GM19455 (cell line): ENCODE measurements around the gene RPS19.
"Not testable (repeated sequence)": the region's sequence is repeated elsewhere in the genome, so short reads cannot be mapped to it uniquely, and the experiment has no call there.

ENCODE experiments used
- ATAC-seq: cut with Tn5 transposase; IDR thresholded peaks from one replicate; pipeline ENCODE4 v1.9.1; 2021; ENCODE audit not compliant: unreplicated experiment

The RPS19 gene

DNA sequence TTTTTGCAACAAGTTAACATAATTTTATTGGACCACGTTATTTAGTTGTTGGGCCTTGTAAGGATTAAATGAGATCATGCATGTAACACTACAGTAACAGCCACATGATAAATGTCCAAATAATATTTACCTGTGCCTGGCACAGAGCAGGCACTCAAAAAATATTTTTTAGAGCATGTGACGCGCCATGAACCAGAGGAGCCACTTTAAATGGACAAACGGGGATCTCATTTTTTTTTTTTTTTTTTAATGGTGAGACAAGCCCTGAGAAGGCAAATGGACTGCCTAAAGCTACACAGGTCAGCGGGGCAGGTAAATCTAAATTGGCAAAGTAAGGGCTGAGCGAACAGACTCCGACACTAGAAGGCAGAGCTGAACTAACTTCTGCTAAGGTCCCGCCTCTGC lies 840 bp upstream of the RPS19 start:
- ATAC-seq: no peak

DNA sequence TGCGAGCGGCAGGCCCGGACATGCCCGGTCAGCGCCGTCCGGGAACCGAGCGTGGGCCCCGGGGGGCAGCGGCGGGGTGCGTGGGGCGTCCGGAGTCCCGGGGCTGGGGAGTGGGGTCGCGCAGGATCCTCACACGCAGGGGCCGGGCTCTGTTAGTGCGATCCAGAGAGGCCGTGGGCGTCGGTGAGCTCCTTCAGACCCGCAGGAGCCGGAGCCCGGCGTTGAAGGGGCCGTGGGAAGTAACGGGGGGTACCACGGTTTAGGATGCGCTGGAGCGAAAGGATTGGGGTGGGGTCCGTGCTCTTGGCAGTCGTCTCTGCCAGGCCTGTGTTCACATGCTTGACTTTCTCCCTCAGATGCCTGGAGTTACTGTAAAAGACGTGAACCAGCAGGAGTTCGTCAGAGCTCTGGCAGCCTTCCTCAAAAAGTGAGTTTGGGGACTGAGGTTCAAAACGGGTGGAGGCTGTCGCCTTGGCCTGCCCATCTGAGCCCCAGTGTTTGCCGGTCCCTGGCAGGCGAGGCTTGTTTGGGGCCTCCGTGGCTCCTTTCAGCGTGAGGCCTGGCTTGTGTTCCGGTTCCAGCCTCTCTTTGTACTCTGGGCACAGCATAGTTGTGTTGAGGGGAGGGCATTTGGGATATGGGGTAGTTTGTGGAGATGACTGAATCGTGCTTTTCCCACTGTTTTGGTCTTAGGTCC lies 512 bp downstream of the RPS19 start:
- no peak for ATAC-seq

DNA sequence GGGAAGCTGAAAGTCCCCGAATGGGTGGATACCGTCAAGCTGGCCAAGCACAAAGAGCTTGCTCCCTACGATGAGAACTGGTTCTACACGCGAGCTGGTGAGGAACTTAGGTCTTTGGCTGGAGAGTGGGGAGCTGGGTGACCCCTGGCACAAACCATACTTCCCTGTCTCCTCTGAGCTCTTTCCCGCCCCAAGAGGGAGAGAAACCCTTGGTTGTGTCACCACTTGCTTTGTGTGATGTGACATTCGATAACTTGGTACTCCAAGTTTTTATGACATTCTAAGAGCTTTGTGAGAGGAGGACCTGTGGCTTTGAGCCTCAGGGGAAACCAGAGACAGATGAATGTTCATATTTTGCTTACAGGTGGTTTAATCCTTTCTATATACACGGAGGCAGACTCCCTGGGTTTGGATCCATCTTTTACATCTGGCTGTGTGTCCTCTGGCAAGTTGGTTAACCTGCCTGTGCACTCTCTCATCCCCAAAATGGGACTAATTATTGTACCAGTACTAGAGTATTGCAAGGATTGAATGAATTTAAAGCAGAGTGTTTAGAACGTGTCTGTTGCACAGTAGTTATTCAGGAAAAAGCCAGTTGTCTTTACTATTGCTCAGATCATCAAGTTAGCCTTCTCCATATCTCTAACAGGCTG lies 1.2 kb downstream of the RPS19 start:
- no peak for ATAC-seq

DNA sequence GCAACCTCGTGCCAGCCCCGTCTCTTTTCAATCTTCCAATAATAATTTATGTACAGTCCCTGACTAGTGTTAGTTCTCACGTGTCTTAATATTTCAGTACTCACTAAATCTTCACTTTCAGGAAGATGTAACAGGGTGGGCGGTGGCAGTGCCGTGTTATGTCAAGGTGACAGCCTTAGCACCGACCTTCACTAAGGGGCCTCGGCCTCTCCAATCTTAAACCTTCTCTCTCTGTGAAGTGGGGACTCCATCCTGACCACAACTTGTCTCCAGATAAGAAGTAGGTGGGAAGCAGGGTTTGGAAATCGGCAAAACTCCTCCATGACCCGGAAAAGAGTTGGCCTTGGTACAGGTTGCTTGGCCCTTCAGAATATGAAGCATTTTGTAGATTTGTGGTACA lies 1.8 kb downstream of the RPS19 start:
- no peak for ATAC-seq

DNA sequence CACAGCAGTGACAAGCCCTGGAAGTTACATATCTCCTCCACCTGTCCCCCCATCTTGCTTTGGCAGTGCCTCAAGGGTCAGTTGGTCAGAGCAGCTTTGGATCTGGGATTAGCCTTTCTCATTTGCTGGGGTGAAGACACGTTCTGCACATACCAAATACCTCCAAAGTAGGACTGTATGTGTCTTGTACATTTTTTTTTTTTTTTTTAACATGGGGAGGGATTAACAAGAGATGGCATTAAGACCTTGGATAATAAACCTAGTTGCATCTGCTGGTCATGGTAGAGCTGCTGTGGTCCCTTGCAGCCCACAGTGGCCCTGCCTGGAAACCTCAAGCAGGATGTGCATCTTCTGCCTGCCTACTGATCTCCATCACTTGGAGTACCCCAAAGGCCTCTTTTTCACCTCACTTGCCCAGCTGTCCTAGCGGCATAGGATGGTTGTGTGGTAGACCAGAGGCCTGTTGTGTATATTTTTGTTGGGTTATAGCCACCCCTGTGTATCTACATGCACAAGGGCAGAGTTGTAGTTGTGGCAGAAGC lies 2.5 kb downstream of the RPS19 start:
- ATAC-seq: no peak

DNA sequence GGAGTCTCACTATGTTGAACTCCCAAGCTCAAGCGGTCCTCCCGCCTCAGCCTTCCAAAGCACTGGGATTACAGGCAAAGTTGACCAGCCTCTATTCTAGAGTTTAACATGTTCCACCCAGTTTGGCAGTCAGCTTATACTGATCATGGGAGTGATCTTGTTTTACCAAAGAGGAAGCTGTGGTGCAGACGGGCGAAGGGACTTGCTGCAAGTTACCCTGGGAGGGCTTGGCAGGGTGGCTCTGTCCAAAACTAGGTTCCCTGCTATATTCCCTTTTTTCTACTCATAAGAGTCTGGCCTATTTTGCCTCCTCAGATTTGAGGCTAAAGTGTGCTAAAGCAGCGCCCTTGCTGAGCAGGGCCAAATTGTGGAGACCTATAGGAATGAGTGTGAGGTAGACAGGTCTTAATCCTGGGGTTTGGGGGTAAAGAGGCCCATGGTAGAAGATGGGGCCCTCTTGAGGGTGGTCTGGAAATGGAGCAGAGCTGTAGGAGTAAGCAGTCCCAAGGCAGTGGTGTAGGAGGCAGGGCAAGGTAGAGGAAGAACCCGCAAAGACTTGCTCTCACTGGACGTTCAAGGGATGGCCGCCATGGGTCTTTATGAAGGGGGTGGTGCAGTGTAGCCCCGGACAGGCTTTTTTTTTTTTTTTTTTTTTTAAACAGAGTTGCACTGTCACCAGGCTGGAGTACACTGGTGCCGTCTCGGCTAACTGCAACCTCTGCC lies 3.3 kb downstream of the RPS19 start:
- no peak for ATAC-seq

DNA sequence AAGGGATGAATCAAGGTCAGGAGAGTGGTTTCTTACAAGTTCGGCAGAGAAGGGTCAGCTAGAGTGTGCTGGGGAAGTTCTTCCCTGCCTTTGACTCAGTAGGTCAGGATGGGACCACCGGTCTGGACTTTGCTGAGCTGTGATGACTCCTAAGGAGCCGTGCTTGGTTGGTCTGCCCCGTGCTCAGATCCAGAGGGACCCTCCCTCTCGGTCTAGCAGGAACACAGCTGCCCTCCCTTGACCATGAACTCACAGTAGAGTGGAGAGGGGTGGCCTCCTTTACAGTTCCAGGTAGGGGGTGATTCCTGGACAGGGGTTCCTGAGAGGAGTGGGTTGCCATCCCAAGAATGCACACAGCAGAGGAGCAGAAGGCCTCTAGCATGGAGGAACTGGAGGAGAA lies 4.3 kb downstream of the RPS19 start:
- ATAC-seq: no peak

DNA sequence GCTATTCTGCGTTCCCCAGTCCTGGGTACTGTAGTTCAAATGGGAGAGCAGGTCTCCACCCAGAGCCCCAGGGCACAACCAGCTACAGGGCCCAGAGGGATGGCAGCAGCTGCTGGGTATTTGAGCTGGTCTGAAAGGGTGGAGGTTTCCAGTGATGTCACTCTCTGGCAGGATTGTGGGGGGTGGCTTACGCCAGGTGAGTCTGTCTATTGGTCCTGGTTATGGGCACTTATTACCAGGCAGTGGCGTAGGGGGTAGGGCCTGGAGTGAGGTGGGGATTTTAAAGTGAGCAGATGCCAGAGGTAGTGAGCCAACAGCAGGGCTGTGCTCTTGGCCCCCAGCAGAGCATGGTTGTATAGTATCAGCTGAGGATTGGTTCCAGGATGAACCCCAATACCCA lies 6.2 kb downstream of the RPS19 start:
- ATAC-seq: no peak

DNA sequence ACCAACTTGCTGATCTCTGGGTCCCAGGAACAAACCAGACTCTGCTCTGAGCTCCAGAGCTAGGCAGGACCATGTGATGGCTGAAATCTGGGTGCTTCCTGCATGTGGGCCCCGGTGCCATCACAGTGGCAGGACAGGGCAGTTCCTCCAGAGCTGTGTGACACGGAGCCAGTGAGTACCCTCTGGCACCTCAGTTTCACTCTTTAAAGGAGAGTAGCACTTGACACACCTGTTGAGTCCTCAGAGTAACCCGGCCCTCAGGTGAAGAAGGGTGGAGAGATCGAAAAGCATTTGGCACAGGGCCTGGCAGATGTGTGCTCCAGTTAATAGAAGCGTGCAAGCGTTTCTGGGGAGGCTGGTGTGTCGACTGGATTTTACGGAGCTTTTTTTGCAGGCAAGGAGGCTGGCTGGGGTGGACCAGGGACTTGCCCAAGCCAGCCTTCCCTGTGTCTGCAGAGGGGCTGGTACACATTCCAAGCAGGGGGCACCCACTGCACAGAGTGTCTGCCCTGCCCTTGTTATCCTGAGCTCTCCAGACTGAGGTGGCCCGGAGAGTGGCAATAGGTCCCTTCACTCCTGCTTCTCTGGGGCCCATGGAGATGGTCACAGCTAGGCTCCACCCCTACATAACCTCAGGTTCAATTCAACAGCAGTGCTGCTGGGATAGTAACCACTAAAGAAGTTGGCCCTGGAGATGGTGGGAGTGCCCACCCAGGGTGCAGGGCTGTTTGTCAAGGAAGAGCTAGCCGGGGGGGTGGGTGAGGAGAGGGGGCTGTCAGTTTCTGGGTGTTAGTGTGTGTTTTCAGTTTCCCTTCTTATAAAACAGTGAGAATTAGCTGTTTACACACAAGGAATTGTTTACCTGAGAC lies 8.3 kb downstream of the RPS19 start:
- no peak for ATAC-seq

DNA sequence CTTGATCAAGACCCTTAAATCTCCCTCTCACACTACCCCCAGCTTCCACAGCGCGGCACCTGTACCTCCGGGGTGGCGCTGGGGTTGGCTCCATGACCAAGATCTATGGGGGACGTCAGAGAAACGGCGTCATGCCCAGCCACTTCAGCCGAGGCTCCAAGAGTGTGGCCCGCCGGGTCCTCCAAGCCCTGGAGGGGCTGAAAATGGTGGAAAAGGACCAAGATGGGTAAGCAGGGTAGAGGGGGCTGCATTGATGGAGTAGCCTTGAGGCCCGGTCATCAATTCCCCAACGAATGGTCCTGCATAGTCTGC lies 8.9 kb downstream of the RPS19 start:
- no peak for ATAC-seq

DNA sequence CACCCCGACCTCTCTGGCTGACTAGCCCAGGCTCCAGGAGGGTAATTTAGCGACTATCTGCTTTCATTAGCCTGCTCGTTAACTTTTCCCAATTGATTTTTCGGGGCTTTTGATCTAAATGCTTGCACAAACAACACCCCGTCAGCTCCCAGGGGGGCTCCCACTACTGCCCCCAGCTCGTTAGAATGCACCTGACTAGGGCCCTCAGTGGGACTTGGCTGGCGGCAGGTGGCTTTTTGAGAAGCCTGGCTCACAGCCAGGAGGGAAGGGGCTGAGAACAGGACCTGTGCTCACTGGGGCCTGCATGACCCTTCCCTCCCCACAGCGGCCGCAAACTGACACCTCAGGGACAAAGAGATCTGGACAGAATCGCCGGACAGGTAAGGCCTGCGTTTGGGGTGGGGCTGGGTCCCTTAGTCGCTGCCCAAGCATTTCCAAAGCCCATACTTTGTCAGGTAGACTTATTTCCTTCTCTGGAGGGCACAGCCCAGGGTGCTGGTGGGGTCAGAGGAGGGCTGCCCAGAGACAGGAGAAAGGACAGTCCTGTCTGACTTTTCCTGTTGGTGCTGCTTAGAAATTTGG lies 9.4 kb downstream of the RPS19 start:
- no peak for ATAC-seq

DNA sequence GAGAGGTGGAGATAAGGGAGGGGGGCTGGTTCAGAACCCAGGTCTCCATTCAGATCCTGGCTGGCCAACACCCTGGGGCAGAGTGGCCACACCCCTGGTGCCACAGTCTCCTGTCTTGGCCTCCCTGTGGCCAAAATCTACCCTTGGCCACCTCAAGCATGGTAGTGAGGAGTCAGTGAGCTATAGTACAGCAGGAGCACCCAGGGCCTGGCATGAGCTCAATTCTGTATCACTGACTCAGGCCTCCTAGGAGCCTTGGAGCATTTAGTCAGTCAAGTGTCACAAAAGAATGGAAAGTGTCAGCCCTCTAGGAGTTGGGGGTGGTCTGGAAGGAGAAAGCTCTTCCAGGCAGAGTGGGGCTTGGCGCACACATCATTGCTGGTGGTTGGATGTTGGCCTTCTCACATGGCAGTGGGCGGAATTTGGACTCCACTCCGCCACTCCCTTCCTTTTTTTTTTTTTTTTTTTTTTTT lies 10.4 kb downstream of the RPS19 start:
- no peak for ATAC-seq

DNA sequence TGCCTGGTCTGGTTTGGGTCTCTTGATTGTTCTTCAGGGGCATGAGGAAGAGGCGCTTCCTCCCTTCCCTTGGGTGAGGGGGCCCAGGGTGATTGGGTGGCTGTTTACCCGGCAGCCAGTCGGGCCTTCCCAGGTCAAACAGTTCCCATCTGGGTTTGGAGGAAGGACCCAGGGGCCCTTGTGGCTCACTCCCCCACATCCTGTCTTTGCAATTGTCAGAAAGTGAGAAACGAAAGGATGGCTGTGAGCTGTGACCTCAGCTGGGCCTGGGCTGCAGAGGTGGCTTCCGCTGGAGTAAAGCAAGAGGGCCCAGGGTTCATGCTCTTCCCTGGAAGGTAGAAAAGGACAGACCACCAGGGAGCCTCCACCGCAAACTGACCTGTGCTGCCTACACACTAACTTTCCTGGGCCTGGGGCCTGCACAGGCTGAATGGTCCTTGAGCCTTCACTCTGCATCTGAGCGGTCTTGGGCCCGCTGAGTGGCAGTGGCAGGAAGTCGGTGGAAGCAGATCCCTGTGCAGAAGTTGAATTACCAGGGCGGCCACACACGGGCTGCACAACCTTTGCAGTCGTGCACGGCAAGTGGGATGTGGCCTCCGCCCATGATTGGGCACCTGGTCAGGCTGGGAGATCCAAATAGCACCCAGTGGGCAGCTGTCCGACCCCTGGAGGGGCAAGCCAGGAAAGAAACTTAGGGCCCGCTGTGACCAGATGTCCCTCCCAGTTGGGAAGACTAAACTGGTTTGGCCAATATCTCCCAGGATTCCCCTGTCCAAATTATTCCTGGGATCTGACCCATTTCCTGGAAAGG lies 11.7 kb downstream of the RPS19 start:
- no peak for ATAC-seq

DNA sequence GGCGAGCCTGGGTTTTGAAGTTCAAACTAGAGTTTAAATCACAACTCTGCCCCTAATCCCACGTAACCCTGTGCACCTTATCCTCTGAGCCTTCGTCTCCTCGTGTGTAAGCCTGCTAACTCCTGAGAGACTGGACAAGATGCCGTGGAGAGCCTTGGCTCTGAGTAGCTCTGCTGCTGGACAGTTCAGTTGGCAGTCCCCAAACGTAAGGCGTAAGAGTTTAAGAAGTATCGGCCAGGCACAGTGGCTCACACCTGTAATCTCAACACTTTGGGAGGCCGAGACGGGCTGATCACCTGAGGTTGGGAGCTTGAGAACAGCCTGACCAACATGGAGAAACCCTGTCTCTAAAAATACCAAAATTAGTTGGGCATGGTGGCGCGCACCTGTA lies 12.3 kb downstream of the RPS19 start:
- no peak for ATAC-seq

DNA sequence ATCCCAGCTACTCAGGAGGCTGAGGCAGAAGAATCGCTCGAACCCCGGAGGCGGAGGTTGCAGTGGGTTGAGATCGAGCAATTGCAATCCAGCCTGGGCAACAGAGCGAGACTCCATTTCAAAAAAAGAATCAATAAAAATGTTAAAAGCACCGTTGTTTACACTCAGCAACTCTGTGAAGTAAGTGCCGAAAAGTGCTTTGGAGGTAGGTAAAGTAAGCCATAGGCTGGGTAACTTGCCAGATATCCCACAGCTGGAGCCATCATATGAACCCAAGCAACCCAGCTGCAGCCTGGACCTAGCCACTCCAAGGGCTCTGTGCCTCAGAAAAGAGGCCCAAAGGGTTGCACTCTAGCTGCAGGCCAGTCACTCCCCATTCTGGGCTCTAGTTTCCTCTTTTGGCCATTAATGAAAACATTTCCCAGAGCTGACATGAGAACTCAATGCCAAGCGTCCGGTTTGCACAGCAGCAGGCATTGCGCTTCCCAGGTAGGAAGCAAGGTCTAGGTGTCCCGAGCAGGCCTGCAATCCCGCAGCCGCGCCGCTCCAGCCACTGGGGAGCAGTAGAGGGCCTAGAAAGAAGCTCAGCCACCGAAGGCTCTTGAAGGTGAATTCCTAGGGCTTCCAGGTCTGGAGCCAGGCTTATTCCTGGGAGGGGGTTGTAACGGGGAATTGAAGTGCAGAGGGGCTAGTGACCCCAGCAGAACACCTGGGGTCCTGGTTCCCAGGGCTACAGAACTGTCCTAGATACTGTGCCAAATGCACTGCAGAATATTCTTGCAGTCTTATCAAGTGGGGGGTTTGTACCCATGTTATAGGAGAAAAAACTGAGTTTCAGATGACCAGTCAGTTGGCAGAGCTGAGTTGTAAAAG lies 13.0 kb downstream of the RPS19 start:
- ATAC-seq: no peak

DNA sequence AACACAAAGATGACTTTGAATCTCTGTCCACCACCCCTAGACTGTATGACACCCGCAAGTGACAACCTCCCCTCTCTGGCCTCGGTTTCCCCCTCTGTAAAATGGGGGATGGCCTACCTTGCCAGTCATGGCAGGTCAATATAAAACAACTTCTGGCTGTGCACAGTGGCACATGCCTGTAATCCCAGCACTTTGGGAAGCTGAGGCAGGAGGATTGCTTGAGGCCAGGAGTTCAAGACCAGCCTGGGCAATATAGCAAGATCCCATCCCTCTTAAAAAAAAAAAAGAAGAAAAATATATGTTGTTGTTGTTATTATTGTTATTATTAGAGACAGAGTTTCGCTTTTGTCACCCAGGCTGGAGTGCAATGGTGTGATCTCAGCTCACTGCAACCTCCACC lies 15.9 kb downstream of the RPS19 start:
- ATAC-seq: not testable (repeated sequence)

DNA sequence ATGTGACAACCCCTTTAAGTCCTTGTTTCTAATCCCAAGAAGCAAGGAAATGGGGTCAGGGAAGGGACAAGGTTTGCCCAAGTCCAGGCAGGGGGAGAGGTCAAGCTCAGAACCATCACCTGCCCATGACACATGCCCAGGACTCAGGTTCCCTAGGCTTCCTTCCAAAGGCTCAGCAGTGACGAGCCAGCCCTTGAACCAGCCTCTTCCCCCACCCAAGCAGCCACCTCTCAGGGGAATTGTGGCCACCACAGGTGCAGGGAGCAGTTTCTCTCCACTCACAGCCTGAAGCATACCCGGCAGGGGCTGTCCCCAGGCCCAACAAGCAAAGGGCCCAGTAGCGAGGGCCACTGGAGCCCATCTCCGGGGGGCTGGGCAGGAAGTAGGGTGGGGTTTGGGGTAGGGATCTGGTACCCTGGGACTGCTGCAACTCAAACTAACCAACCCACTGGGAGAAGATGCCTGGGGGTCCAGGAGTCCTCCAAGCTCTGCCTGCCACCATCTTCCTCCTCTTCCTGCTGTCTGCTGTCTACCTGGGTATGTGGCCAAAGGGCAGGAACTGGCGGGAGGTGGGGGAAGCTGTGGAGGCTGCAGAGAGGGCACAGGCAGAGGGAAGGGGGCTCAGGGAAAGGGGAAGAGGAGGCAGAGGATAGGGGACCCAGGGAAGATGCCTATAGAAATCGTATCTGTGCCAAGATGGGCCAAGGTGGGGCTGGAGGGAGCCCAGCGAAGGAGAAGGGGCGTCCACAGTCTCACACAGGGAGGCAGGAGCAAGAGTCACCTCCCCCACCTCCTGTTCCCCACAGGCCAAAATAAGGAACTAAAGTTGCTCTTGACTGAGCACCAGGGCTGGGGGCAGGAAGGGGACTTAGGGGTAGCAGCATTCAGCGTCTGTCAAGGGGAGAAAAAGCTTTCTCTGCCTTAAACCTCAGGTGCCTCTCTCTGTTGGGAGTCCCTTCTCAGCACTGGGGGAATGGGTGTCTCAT lies 17.1 kb downstream of the RPS19 start, which contains the start of gene CD79A:
Gene CD79A, plus strand, starts transcription at position 433 of the 986 bp plus-strand sequence. Its CDS starts 26 bp downstream, at position 459.
- no peak for ATAC-seq
